MM.1S (cell line): ENCODE results near the gene SPTLC1.

Experiments
- DNase-seq: peaks from one replicate; pipeline ENCODE4 v3.0.0-alpha.2; 2015
- H2AFZ ChIP-seq: fragments of 300-600 bp; sonication (generic); 2 replicates; pipeline ENCODE4 v1.6.0; 2016; ENCODE audit warnings: antibody characterized with exemption, low read length
- H3F3A ChIP-seq: fragments of 300-600 bp; sonication (generic); 2 replicates; pipeline ENCODE4 v1.6.1; 2016; ENCODE audit warnings: mild to moderate bottlenecking, antibody characterized with exemption, low read length, moderate library complexity, mixed read lengths; ENCODE audit not compliant: insufficient read depth
- H3K27ac ChIP-seq: fragments of 300-600 bp; sonication (generic); 2 replicates; pipeline ENCODE4 v1.5.1; 2016; ENCODE audit warnings: mild to moderate bottlenecking, low read length
- H3K27me3 ChIP-seq: fragments of 300-600 bp; sonication (generic); replicated peaks from 2 replicates; pipeline ENCODE4 v1.6.0; 2016; ENCODE audit warnings: low read length; ENCODE audit not compliant: insufficient read depth
- H3K36me3 ChIP-seq: fragments of 300-600 bp; sonication (generic); replicated peaks from 2 replicates; pipeline ENCODE4 v1.6.1; 2016; ENCODE audit warnings: mild to moderate bottlenecking, low read length, mixed read lengths; ENCODE audit not compliant: insufficient read depth
- H3K4me1 ChIP-seq: fragments of 300-600 bp; sonication (generic); 2 replicates; pipeline ENCODE4 v1.6.1; 2016; ENCODE audit warnings: low read length, mixed read lengths
- H3K4me2 ChIP-seq: fragments of 300-600 bp; sonication (generic); 2 replicates; pipeline ENCODE4 v1.6.0; 2016; ENCODE audit warnings: low read depth, low read length
- H3K4me3 ChIP-seq: fragments of 300-600 bp; sonication (generic); 2 replicates; pipeline ENCODE4 v1.5.1; 2016; ENCODE audit warnings: low read length, mixed read lengths
- H3K79me2 ChIP-seq: fragments of 300-600 bp; sonication (generic); 2 replicates; pipeline ENCODE4 v1.6.1; 2016; ENCODE audit warnings: mixed run types, low read length, mixed read lengths
- H3K9ac ChIP-seq: fragments of 300-600 bp; sonication (generic); 2 replicates; pipeline ENCODE4 v1.6.1; 2016; ENCODE audit warnings: low read length, mixed read lengths
- H3K9me2 ChIP-seq: fragments of 300-600 bp; sonication (generic); replicated peaks from 2 replicates; pipeline ENCODE4 v1.6.1; 2016; ENCODE audit warnings: mild to moderate bottlenecking, low read length, mixed read lengths; ENCODE audit not compliant: insufficient read depth
- H3K9me3 ChIP-seq: fragments of 300-600 bp; sonication (generic); replicated peaks from 2 replicates; pipeline ENCODE4 v1.6.1; 2016; ENCODE audit warnings: mild to moderate bottlenecking, low read length, mixed read lengths; ENCODE audit not compliant: insufficient read depth
- H4K20me1 ChIP-seq: fragments of 300-600 bp; sonication (generic); 2 replicates; pipeline ENCODE4 v1.6.1; 2016; ENCODE audit warnings: mild to moderate bottlenecking, low read length, moderate library complexity, mixed read lengths; ENCODE audit not compliant: insufficient read depth
- EZH2 ChIP-seq: fragments of 300-600 bp; sonication (generic); optimal IDR thresholded peaks from 2 replicates; pipeline ENCODE3; 2017; ENCODE audit warnings: low read depth, mild to moderate bottlenecking, antibody characterized with exemption, low read length, mixed read lengths
- EZH2phosphoT487 ChIP-seq: fragments of 300-600 bp; sonication (generic); IDR thresholded peaks from 2 replicates; pipeline ENCODE4 v1.6.1; 2018; ENCODE audit warnings: antibody characterized with exemption, low read length
- TF ChIP-seq, protein P1 (sequence below): fragments of 300-600 bp; sonication (generic); IDR thresholded peaks from 2 replicates; pipeline ENCODE4 v1.5.1; 2016; ENCODE audit warnings: antibody characterized with exemption, low read length, mixed read lengths

SPTLC1 gene

DNA sequence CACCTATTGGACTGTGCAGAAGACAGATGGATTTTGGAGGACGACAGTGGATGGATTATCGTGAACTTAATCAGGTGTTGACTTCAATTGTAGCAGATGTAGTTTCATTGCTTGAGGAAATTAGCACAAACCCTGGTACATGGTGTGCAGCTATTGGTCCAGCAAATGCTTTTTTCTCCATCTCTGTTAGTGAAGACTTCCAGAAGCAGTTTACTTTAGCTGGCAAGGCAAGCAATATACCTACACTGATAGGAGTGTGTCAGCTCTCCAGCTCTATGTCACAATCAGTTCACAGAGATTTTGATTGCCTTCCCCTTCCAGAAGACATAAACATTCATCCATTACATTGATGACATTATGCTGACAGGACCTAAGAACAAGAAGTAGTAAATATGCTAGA lies 129.5 kb downstream of the SPTLC1 start:
- TF ChIP-seq EZH2phosphoT487 = no peak
- TF ChIP-seq, protein P1, sequence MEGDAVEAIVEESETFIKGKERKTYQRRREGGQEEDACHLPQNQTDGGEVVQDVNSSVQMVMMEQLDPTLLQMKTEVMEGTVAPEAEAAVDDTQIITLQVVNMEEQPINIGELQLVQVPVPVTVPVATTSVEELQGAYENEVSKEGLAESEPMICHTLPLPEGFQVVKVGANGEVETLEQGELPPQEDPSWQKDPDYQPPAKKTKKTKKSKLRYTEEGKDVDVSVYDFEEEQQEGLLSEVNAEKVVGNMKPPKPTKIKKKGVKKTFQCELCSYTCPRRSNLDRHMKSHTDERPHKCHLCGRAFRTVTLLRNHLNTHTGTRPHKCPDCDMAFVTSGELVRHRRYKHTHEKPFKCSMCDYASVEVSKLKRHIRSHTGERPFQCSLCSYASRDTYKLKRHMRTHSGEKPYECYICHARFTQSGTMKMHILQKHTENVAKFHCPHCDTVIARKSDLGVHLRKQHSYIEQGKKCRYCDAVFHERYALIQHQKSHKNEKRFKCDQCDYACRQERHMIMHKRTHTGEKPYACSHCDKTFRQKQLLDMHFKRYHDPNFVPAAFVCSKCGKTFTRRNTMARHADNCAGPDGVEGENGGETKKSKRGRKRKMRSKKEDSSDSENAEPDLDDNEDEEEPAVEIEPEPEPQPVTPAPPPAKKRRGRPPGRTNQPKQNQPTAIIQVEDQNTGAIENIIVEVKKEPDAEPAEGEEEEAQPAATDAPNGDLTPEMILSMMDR = no peak
- no peak for TF ChIP-seq EZH2
- H3K27me3 ChIP-seq = no peaks in the 10 kb centered on the region
- H3K27ac ChIP-seq = no peak overlapping the region

More for the DNA sequence above, 129.5 kb downstream of the SPTLC1 start:
- Histone ChIP-seq H3F3A (no peaks in the 10 kb centered on the region), H3K4me2 (no peak overlapping the region), H3K36me3 (no peaks in the 10 kb centered on the region), H3K4me1 (no peaks in the 10 kb centered on the region), H3K9me3 (no peaks in the 10 kb centered on the region), H2AFZ (no peak overlapping the region), H3K9ac (no peak overlapping the region), H3K4me3 (no peak overlapping the region), H4K20me1 (no peaks in the 10 kb centered on the region), H3K79me2 (no peaks in the 10 kb centered on the region), H3K9me2 (no peaks in the 10 kb centered on the region)
- no peak for DNase-seq
